WTC11 (cell line): Measurements from ENCODE around the gene ARHGEF10L. TPM values are rescaled to one million over a fixed set of nuclear protein-coding genes. Genes with fewer than 3 reads are reported as not detected.
A peak's percentile ranks its signal among the peaks of the same experiment; 100 is the strongest.

Experiments used
- ATAC-seq: fragments of 200-7000 bp; cut with Tn5 transposase; 2 replicates; pipeline ENCODE4 v1.10.0; 2021; ENCODE audit warnings: mild to moderate bottlenecking, moderate library complexity
- CTCF ChIA-PET: fragments of 300-600 bp; sonication (Branson Sonifier 250); formaldehyde crosslinking; loops from one replicate; lab custom pipeline; 2021; ENCODE audit warnings: antibody characterized with exemption; lab: Charles Lee
- POLR2A ChIA-PET: fragments of 350-600 bp; sonication (Branson Sonifier 250); formaldehyde crosslinking; loops from one replicate; lab custom pipeline; 2021; ENCODE audit warnings: antibody characterized with exemption; lab: Charles Lee
- DNase-seq: peaks from one replicate; pipeline ENCODE4 v3.0.0; 2021; ENCODE audit warnings: low spot score
- H3K27ac Mint-ChIP-seq: 2 replicates; pipeline ENCODE4 v1.8.0; 2021; ENCODE audit warnings: mixed read lengths
- H3K27me3 Mint-ChIP-seq: 2 replicates; pipeline ENCODE4 v1.8.0; 2021; ENCODE audit warnings: low read depth, mild to moderate bottlenecking, moderate library complexity, mixed read lengths
- H3K36me3 Mint-ChIP-seq: 2 replicates; pipeline ENCODE4 v1.8.0; 2021; ENCODE audit warnings: mixed read lengths
- H3K4me1 Mint-ChIP-seq: 2 replicates; pipeline ENCODE4 v1.8.0; 2022; ENCODE audit warnings: mixed read lengths
- H3K4me3 Mint-ChIP-seq: 2 replicates; pipeline ENCODE4 v1.8.0; 2021; ENCODE audit warnings: mild to moderate bottlenecking, moderate library complexity, mixed read lengths
- H3K9me3 Mint-ChIP-seq: 2 replicates; pipeline ENCODE4 v1.8.0; 2021; ENCODE audit warnings: mixed read lengths
- ESRRA ChIP-seq: sonication (generic); formaldehyde crosslinking; IDR thresholded peaks from 2 replicates; pipeline ENCODE4 v1.8.1; 2022; ENCODE audit warnings: mild to moderate bottlenecking, missing genetic modification reagents, borderline replicate concordance
- ETV6 ChIP-seq: sonication (generic); formaldehyde crosslinking; IDR thresholded peaks from 2 replicates; pipeline ENCODE4 v1.8.1; 2022; ENCODE audit warnings: mild to moderate bottlenecking, missing genetic modification reagents
- GABPB1 ChIP-seq: sonication (generic); formaldehyde crosslinking; IDR thresholded peaks from 2 replicates; pipeline ENCODE4 v1.8.1; 2023; ENCODE audit warnings: mild to moderate bottlenecking, missing genetic modification reagents
- GRHL2 ChIP-seq: fragments of 250-450 bp; sonication (Bioruptor Pico); IDR thresholded peaks from 2 replicates; pipeline ENCODE4 v1.8.0; 2022; ENCODE audit warnings: mild to moderate bottlenecking, moderate library complexity; ENCODE audit not compliant: insufficient replicate concordance, severe bottlenecking
- MXD4 ChIP-seq: fragments of 250-450 bp; sonication (Bioruptor Pico); IDR thresholded peaks from 2 replicates; pipeline ENCODE4 v1.8.0; 2021; ENCODE audit warnings: mild to moderate bottlenecking, moderate library complexity, borderline replicate concordance
- MYBL2 ChIP-seq: sonication (generic); formaldehyde crosslinking; IDR thresholded peaks from 2 replicates; pipeline ENCODE4 v1.8.1; 2023; ENCODE audit warnings: mild to moderate bottlenecking, moderate library complexity, missing genetic modification reagents
- NFATC4 ChIP-seq: fragments of 250-450 bp; sonication (Bioruptor Pico); IDR thresholded peaks from 2 replicates; pipeline ENCODE4 v1.9.0; 2021; ENCODE audit warnings: mild to moderate bottlenecking
- NFYB ChIP-seq: sonication (generic); formaldehyde crosslinking; conservative IDR thresholded peaks from 2 replicates; pipeline ENCODE4 v1.8.0; 2022; ENCODE audit warnings: low read depth, missing genetic modification reagents
- NR1H2 ChIP-seq: sonication (generic); formaldehyde crosslinking; IDR thresholded peaks from 2 replicates; pipeline ENCODE4 v1.9.0; 2021; ENCODE audit warnings: mild to moderate bottlenecking, moderate library complexity, missing genetic modification reagents
- RORB ChIP-seq: fragments of 250-450 bp; sonication (Bioruptor Pico); IDR thresholded peaks from 2 replicates; pipeline ENCODE4 v1.9.0; 2021; ENCODE audit warnings: mild to moderate bottlenecking
- ZNF423 ChIP-seq: fragments of 250-450 bp; sonication (Bioruptor Pico); IDR thresholded peaks from 2 replicates; pipeline ENCODE4 v2.1.2; 2022; ENCODE audit warnings: mild to moderate bottlenecking, moderate library complexity
- ZNF671 ChIP-seq: fragments of 250-450 bp; sonication (Bioruptor Pico); IDR thresholded peaks from 2 replicates; pipeline ENCODE4 v1.8.0; 2021; ENCODE audit warnings: mild to moderate bottlenecking
- total RNA-seq: library from RNA; stranded (reverse); gene quantifications from 3 replicates; pipeline ENCODE4 v1.2.3, GENCODE V29; 2021
- TF ChIP-seq, protein P1 (sequence below): sonication (generic); formaldehyde crosslinking; IDR thresholded peaks from 2 replicates; pipeline ENCODE4 v1.8.0; 2022; ENCODE audit warnings: missing genetic modification reagents
- TF ChIP-seq, protein P2 (sequence below): sonication (generic); formaldehyde crosslinking; IDR thresholded peaks from 2 replicates; pipeline ENCODE4 v1.8.1; 2022; ENCODE audit warnings: low read depth, missing genetic modification reagents, borderline replicate concordance
- TF ChIP-seq, protein P3 (sequence below): sonication (generic); formaldehyde crosslinking; IDR thresholded peaks from 2 replicates; pipeline ENCODE4 v1.8.1; 2023; ENCODE audit warnings: mild to moderate bottlenecking, missing genetic modification reagents, moderate library complexity
- TF ChIP-seq, protein P4 (sequence below): fragments of 250-450 bp; sonication (Bioruptor Pico); IDR thresholded peaks from 2 replicates; pipeline ENCODE4 v2.1.2; 2022; ENCODE audit warnings: mild to moderate bottlenecking, moderate library complexity
- TF ChIP-seq, protein P5 (sequence below): sonication (generic); formaldehyde crosslinking; IDR thresholded peaks from 2 replicates; pipeline ENCODE4 v1.8.1; 2023; ENCODE audit warnings: mild to moderate bottlenecking, missing genetic modification reagents, borderline replicate concordance

The ARHGEF10L gene
- total RNA-seq, 1 experiment from 2014 or later = 34.4 TPM

DNA sequence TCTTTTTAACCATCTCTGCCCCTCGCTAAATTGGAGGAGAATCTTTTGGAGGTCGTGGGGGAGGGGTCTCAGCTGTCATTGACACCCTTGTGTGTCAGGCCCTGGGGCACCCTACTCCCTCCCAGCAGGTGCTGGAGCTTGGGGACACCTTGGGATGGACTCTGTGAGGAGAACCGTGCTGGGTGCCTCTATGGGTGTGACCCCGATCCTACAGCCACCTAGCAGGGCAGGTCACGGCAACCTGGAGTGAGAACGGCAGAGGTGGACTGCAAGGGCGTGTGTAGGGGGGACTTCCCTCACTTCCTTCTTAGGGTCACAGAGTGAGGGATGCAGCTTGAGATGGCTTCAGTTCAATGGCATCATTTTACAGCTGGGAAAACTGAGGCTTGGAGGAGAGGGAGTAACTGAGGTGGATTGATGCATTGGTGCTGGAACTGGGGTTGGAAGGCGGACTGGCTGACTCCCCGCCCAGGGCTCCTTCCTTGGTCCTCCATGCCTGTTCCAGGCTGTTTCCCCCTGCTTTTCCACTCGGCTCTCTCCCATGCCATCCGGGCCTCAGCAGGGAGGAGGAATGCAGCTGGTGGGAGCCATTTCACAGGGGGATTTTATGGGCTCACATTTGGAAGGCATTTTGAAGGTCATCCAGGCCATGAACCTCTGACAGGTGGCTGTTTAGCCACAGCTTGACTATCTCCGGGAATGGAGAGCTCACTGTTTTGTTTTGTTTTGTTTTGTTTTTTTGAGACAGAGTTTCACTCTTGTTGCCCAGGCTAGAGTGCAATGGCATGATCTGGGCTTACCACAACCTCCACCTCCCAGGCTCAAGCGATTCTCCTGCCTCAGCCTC lies 18.8 kb upstream of the ARHGEF10L start:
- H3K4me1 Mint-ChIP-seq = peaks cover 50% of the 10 kb centered on the region
- H3K4me3 Mint-ChIP-seq = no peak overlapping the region
- peak overlapping the region; percentile 19; the same call in 1 of the 2 replicates for H3K27ac Mint-ChIP-seq
- DNase-seq (no peak), ATAC-seq (no peak)
- CTCF ChIA-PET = interaction anchor here (0.6 to 5.2 kb wide), 13 partner anchors 9 to 88 kb away, joined by 3 to 47 read pairs (median 4); no protein-coding TSS in a partner anchor
- H3K9me3 Mint-ChIP-seq = no peaks in the 10 kb centered on the region
- no peaks in the 10 kb centered on the region for H3K27me3 Mint-ChIP-seq
- POLR2A ChIA-PET = interaction anchor here (1.0 to 1.2 kb wide), 2 partner anchors 20 to 53 kb away, joined by 3 to 4 read pairs; no protein-coding TSS in a partner anchor
- H3K36me3 Mint-ChIP-seq = no peaks in the 10 kb centered on the region
- no peak for TF ChIP-seq GRHL2
- TF ChIP-seq, protein P1, sequence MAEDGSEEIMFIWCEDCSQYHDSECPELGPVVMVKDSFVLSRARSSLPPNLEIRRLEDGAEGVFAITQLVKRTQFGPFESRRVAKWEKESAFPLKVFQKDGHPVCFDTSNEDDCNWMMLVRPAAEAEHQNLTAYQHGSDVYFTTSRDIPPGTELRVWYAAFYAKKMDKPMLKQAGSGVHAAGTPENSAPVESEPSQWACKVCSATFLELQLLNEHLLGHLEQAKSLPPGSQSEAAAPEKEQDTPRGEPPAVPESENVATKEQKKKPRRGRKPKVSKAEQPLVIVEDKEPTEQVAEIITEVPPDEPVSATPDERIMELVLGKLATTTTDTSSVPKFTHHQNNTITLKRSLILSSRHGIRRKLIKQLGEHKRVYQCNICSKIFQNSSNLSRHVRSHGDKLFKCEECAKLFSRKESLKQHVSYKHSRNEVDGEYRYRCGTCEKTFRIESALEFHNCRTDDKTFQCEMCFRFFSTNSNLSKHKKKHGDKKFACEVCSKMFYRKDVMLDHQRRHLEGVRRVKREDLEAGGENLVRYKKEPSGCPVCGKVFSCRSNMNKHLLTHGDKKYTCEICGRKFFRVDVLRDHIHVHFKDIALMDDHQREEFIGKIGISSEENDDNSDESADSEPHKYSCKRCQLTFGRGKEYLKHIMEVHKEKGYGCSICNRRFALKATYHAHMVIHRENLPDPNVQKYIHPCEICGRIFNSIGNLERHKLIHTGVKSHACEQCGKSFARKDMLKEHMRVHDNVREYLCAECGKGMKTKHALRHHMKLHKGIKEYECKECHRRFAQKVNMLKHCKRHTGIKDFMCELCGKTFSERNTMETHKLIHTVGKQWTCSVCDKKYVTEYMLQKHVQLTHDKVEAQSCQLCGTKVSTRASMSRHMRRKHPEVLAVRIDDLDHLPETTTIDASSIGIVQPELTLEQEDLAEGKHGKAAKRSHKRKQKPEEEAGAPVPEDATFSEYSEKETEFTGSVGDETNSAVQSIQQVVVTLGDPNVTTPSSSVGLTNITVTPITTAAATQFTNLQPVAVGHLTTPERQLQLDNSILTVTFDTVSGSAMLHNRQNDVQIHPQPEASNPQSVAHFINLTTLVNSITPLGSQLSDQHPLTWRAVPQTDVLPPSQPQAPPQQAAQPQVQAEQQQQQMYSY (CRISPR knock-in tag) = 0 out of 2 replicates have a peak, but pooled peaks have one; percentile 32
- TF ChIP-seq, all 79 proteins: peak for 1

DNA sequence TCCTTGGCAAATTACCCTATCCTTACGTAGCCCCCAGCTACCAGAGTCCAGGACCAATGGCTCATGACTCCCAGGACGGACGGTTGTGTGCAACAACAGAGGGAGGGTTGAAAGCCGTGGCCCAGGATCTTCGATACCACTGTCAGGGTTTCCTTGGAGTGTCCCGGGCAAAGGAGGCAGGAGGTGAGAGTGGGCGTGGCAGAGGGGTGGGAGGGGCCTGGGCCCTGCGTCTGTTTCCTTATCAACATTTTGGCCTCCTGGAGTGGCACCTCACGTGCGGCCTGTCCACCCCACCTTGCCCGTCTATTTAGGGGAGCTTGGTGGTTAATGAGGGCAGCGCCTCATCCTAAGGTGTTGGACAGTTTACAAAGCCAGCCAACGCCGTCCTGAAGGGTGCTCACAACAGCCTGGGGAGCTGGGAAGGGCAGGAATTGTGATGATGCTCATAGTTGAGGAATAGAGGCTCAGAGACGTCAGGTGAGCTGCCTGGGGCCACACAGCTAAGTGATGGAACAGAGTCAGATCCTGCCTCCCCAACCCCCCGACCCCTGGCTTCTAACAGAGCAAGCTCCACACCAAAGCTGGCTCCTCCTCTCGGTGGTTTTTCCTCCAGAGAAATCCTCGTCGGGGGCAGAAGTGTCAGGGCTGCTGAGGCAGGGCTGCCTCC lies 17.4 kb upstream of the ARHGEF10L start:
- TF ChIP-seq NR1H2 (CRISPR knock-in tag) = no peak
- no peak for TF ChIP-seq ESRRA (CRISPR knock-in tag)
- TF ChIP-seq MYBL2 (CRISPR knock-in tag) = no peak
- TF ChIP-seq, protein P2, sequence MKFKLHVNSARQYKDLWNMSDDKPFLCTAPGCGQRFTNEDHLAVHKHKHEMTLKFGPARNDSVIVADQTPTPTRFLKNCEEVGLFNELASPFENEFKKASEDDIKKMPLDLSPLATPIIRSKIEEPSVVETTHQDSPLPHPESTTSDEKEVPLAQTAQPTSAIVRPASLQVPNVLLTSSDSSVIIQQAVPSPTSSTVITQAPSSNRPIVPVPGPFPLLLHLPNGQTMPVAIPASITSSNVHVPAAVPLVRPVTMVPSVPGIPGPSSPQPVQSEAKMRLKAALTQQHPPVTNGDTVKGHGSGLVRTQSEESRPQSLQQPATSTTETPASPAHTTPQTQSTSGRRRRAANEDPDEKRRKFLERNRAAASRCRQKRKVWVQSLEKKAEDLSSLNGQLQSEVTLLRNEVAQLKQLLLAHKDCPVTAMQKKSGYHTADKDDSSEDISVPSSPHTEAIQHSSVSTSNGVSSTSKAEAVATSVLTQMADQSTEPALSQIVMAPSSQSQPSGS = no peak
- no peak for TF ChIP-seq NFATC4 (CRISPR knock-in tag)
- TF ChIP-seq ZNF423 = no peak
- no peak for TF ChIP-seq MXD4 (CRISPR knock-in tag)
- TF ChIP-seq RORB (CRISPR knock-in tag) = no peak
- TF ChIP-seq ETV6 = no peak
- POLR2A ChIA-PET = interaction anchor here (1.2 kb wide), 1 partner anchor 19 kb away, joined by 4 read pairs; no protein-coding TSS in a partner anchor
- peaks cover 42% of the 10 kb centered on the region for H3K4me1 Mint-ChIP-seq
- no peaks in the 10 kb centered on the region for H3K9me3 Mint-ChIP-seq
- ATAC-seq (peak; percentile 43), DNase-seq (no peak)
- peaks cover 4% of the 10 kb centered on the region; the same call in 1 of the 2 replicates for H3K27me3 Mint-ChIP-seq
- peak overlapping the region; percentile 90; the same call in 1 of the 2 replicates for H3K27ac Mint-ChIP-seq
- no peak overlapping the region for H3K4me3 Mint-ChIP-seq
- no peaks in the 10 kb centered on the region for H3K36me3 Mint-ChIP-seq
- CTCF ChIA-PET = interaction anchor here (0.7 to 5.2 kb wide), 9 partner anchors 14 to 938 kb away, joined by 3 to 47 read pairs (median 6); no protein-coding TSS in a partner anchor

DNA sequence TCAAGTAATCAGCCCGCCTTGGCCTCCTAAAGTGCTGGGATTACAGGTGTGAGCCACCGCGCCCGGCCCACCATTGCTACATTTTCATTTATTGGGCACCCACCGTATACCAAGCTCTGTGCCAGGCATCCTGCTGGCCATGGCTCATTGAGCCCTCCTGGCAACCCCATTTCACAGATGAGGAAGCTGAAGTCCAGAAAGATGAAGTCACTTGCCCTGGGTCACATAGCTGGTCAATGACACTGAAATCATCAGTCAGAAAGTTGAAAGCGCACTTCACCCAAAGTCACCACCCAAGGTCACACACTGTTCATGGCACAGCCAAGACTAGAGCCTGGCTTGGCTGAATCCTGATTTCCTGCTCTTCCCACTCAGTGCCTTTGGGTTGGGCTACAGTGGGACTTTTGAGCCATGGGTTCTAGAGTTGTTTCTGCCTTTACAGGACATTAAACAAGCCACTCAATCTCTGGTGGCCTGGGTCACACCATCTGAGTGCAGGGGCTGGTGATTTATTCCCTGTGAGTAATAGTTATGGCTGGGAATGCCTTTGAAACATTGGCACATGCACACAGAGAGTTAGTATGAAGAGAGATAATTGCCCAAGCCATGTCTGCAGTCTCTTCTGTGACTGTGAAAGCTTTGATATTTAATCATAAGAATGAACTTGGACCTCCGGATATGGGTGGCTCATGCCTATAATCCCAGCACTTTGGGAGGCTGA lies 16.0 kb upstream of the ARHGEF10L start:
- ChIA-PET POLR2A (no interaction called here), CTCF (interaction anchor here (0.5 to 5.2 kb wide), 4 partner anchors 15 to 51 kb away, joined by 3 to 47 read pairs (median 12); partner anchors contain the start of gene ARHGEF10L)
- peaks cover 4% of the 10 kb centered on the region; the same call in 1 of the 2 replicates for H3K27me3 Mint-ChIP-seq
- no peaks in the 10 kb centered on the region for H3K36me3 Mint-ChIP-seq
- no peak for DNase-seq
- no peaks in the 10 kb centered on the region for H3K9me3 Mint-ChIP-seq
- peaks cover 49% of the 10 kb centered on the region for H3K4me1 Mint-ChIP-seq
- no peak overlapping the region for H3K27ac Mint-ChIP-seq
- no peak overlapping the region for H3K4me3 Mint-ChIP-seq
- no peak for ATAC-seq
- TF ChIP-seq, protein P3, sequence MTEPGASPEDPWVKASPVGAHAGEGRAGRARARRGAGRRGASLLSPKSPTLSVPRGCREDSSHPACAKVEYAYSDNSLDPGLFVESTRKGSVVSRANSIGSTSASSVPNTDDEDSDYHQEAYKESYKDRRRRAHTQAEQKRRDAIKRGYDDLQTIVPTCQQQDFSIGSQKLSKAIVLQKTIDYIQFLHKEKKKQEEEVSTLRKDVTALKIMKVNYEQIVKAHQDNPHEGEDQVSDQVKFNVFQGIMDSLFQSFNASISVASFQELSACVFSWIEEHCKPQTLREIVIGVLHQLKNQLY (CRISPR knock-in tag) = no peak
- TF ChIP-seq GABPB1 (CRISPR knock-in tag) = no peak
- no peak for TF ChIP-seq NFYB (CRISPR knock-in tag)
- TF ChIP-seq MYBL2 (CRISPR knock-in tag) = no peak
- no peak for TF ChIP-seq ZNF671 (CRISPR knock-in tag)
- TF ChIP-seq, protein P4, sequence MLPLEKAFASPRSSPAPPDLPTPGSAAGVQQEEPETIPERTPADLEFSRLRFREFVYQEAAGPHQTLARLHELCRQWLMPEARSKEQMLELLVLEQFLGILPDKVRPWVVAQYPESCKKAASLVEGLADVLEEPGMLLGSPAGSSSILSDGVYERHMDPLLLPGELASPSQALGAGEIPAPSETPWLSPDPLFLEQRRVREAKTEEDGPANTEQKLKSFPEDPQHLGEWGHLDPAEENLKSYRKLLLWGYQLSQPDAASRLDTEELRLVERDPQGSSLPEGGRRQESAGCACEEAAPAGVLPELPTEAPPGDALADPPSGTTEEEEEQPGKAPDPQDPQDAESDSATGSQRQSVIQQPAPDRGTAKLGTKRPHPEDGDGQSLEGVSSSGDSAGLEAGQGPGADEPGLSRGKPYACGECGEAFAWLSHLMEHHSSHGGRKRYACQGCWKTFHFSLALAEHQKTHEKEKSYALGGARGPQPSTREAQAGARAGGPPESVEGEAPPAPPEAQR (CRISPR knock-in tag) = no peak
- TF ChIP-seq, protein P5, sequence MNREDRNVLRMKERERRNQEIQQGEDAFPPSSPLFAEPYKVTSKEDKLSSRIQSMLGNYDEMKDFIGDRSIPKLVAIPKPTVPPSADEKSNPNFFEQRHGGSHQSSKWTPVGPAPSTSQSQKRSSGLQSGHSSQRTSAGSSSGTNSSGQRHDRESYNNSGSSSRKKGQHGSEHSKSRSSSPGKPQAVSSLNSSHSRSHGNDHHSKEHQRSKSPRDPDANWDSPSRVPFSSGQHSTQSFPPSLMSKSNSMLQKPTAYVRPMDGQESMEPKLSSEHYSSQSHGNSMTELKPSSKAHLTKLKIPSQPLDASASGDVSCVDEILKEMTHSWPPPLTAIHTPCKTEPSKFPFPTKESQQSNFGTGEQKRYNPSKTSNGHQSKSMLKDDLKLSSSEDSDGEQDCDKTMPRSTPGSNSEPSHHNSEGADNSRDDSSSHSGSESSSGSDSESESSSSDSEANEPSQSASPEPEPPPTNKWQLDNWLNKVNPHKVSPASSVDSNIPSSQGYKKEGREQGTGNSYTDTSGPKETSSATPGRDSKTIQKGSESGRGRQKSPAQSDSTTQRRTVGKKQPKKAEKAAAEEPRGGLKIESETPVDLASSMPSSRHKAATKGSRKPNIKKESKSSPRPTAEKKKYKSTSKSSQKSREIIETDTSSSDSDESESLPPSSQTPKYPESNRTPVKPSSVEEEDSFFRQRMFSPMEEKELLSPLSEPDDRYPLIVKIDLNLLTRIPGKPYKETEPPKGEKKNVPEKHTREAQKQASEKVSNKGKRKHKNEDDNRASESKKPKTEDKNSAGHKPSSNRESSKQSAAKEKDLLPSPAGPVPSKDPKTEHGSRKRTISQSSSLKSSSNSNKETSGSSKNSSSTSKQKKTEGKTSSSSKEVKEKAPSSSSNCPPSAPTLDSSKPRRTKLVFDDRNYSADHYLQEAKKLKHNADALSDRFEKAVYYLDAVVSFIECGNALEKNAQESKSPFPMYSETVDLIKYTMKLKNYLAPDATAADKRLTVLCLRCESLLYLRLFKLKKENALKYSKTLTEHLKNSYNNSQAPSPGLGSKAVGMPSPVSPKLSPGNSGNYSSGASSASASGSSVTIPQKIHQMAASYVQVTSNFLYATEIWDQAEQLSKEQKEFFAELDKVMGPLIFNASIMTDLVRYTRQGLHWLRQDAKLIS = no peak
- no peak for TF ChIP-seq ESRRA (CRISPR knock-in tag)
